Endothelial cell of umbilical vein (primary cell): ENCODE measurements around the gene FGF22. TPM values are rescaled to one million over a fixed set of nuclear protein-coding genes. Genes with fewer than 3 reads are reported as not detected.

Source experiments
- BruUV-seq: library from RNA; stranded (reverse); fragments of 400-500 nt; replicated peaks from 2 replicates; lab custom pipeline; 2021; lab: Mats Ljungman, UMichigan
- CTCF ChIA-PET: fragments of 300-600, 350-600 bp; sonication (Branson Sonifier 250); formaldehyde crosslinking; loops from one replicate; lab custom pipeline; 2021; ENCODE audit warnings: antibody characterized with exemption, inconsistent platforms; lab: Charles Lee
- POLR2A ChIA-PET: fragments of 300-600, 350-600 bp; sonication (Branson Sonifier 250); formaldehyde crosslinking; loops from one replicate; lab custom pipeline; 2021; ENCODE audit warnings: antibody characterized with exemption, inconsistent platforms; lab: Charles Lee
- DNase-seq: peaks from one replicate; pipeline ENCODE4 v3.0.0-alpha.2; 2011; ENCODE audit warnings: low read depth, low spot score
- FAIRE-seq: peaks from 2 replicates; lab custom pipeline; 2011; peaks lifted over from hg19 to GRCh38; lab: Jason Lieb, UNC
- H2AFZ ChIP-seq: 2 replicates; pipeline ENCODE4 v1.6.0; 2012; ENCODE audit warnings: low read depth, low read length, control low read depth, inconsistent platforms
- H3K27ac ChIP-seq: 2 replicates; pipeline ENCODE4 v1.5.1; 2011; ENCODE audit warnings: low read depth, mild to moderate bottlenecking, control low read depth, low read length, moderate library complexity; ENCODE audit not compliant: insufficient read depth
- H3K27me3 ChIP-seq, 2 experiments: 2 replicates each; pipeline versions ENCODE4 v1.6.0 to v1.6.1; 2011; ENCODE audit warnings: low read length in 2 of 2, mixed read lengths in 1 of 2; ENCODE audit not compliant: control insufficient read depth in 2 of 2, insufficient read depth in 2 of 2
- H3K36me3 ChIP-seq, 2 experiments: 2 replicates in 1 of 2; 3 replicates in 1 of 2; pipeline ENCODE4 v1.5.1; 2011; ENCODE audit warnings: low read length in 2 of 2, mild to moderate bottlenecking in 1 of 2, moderate library complexity in 1 of 2; ENCODE audit not compliant: control insufficient read depth in 2 of 2, insufficient read depth in 2 of 2; ENCODE audit errors: extremely low read depth in 1 of 2
- H3K4me1 ChIP-seq: 3 replicates; pipeline ENCODE4 v1.5.1; 2011; ENCODE audit warnings: mild to moderate bottlenecking, low read length; ENCODE audit not compliant: control insufficient read depth, insufficient read depth; ENCODE audit errors: extremely low read depth
- H3K4me2 ChIP-seq: 2 replicates; pipeline ENCODE4 v1.6.1; 2011; ENCODE audit warnings: low read length, control low read depth, mixed read lengths; ENCODE audit not compliant: insufficient read depth
- H3K4me3 ChIP-seq, 3 experiments: fragments of 200-600 bp in 1 of 3; sonication (generic), shearing (Covaris generic) in 1 of 3; replicated peaks in 1 of 3; 2 replicates each; pipeline ENCODE4 v1.5.1; 2011 to 2016; ENCODE audit warnings: control low read depth in 3 of 3, low read length in 3 of 3, mild to moderate bottlenecking in 2 of 3, inconsistent platforms in 1 of 3, low read depth in 1 of 3, moderate library complexity in 1 of 3; ENCODE audit not compliant: insufficient read depth in 1 of 3
- H3K79me2 ChIP-seq: 2 replicates; pipeline ENCODE4 v1.6.0; 2012; ENCODE audit warnings: low read length, inconsistent platforms; ENCODE audit not compliant: control insufficient read depth, insufficient read depth
- H3K9ac ChIP-seq: replicated peaks from 2 replicates; pipeline ENCODE3; 2011; ENCODE audit warnings: low read length, control low read depth; ENCODE audit not compliant: insufficient read depth; ENCODE audit errors: extremely low read depth
- H3K9me1 ChIP-seq: replicated peaks from 3 replicates; pipeline ENCODE4 v1.6.0; 2011; ENCODE audit warnings: mild to moderate bottlenecking, low read length; ENCODE audit not compliant: control insufficient read depth, insufficient read depth; ENCODE audit errors: extremely low read depth
- H3K9me3 ChIP-seq: replicated peaks from 2 replicates; pipeline ENCODE4 v1.5.1; 2012; ENCODE audit warnings: low read length, inconsistent platforms; ENCODE audit not compliant: control insufficient read depth, insufficient read depth
- H4K20me1 ChIP-seq: replicated peaks from 2 replicates; pipeline ENCODE3; 2011; ENCODE audit warnings: mild to moderate bottlenecking, low read length; ENCODE audit not compliant: control insufficient read depth, insufficient read depth; ENCODE audit errors: extremely low read depth
- CTCF ChIP-seq, 2 donors: IDR thresholded peaks; 1 replicate in 1 of 2; 2 replicates in 1 of 2; pipeline ENCODE4 v1.5.1; 2011; ENCODE audit warnings: low read length in 2 of 2, mild to moderate bottlenecking in 2 of 2, moderate library complexity in 2 of 2, control low read depth in 1 of 2, inconsistent platforms in 1 of 2, low read depth in 1 of 2; ENCODE audit not compliant: insufficient read depth in 1 of 2; ENCODE audit errors: extremely low read depth in 1 of 2
- GATA2 ChIP-seq: IDR thresholded peaks from 2 replicates; pipeline ENCODE4 v1.7.0; 2011; ENCODE audit warnings: low read depth, mild to moderate bottlenecking, moderate library complexity, mixed read lengths, low read length; ENCODE audit not compliant: insufficient read length, insufficient read depth
- MAX ChIP-seq: IDR thresholded peaks from 2 replicates; pipeline ENCODE4 v1.6.1; 2011; ENCODE audit not compliant: insufficient read depth, insufficient read length
- POLR2A ChIP-seq: IDR thresholded peaks from 2 replicates; pipeline ENCODE4 v1.6.1; 2012; ENCODE audit warnings: low read depth, mild to moderate bottlenecking, control low read depth, low read length
- dilution Hi-C: fragments of 300-500 bp; cut with MboI; formaldehyde crosslinking; loops from one replicate; pipeline ENCODE4 v1.15.0; 2019; ENCODE audit warnings: low sequenced_read_pairs; ENCODE audit not compliant: extremely low pct_ligation_motif_present
- intact Hi-C: fragments of 100-400 bp; cut with micrococcal nuclease; formaldehyde crosslinking; loops from one replicate; pipeline ENCODE4 v1.10.0; 2022
- polyA plus RNA-seq, 4 experiments: library from polyadenylated mRNA; depleted of rRNA in 3 of 4; stranded (reverse) in 3 of 4; unstranded in 1 of 4; fragments of >200 nt; gene quantifications; 2 replicates each; pipeline versions ENCODE4 v1.2.1 to v1.2.3, GENCODE V29; 2011 to 2012; ENCODE audit warnings: missing spikeins in 1 of 4
- total RNA-seq: library from RNA; stranded (reverse); gene quantifications from 2 replicates; pipeline ENCODE4 v1.2.3, GENCODE V29; 2021

Gene FGF22
- total and polyA plus RNA-seq, 2 donors (not counting 3 experiments of a cell fraction or from before 2014, with no cell fraction given): 0.07 TPM; not detected in 1

- Histone ChIP-seq H2AFZ (no peak overlapping the region), H3K79me2 (peaks cover 13% of the 10 kb centered on the region), H3K27me3 (no peaks in the 10 kb centered on the region), H4K20me1 (no peaks in the 10 kb centered on the region), H3K27ac (no peak overlapping the region), H3K9me1 (no peaks in the 10 kb centered on the region), H3K4me3 (no peak overlapping the region), H3K4me1 (peaks cover 16% of the 10 kb centered on the region), H3K9ac (no peak overlapping the region), H3K9me3 (no peaks in the 10 kb centered on the region), H3K4me2 (no peak overlapping the region), H3K36me3 (peaks cover 0 to 6% of the 10 kb centered on the region in 2 experiments)
- CTCF ChIA-PET: interaction anchor here (0.9 to 1.2 kb wide), 2 partner anchors 14 to 46 kb away, joined by 3 read pairs; no protein-coding TSS in a partner anchor
- FAIRE-seq: no peak
- BruUV-seq: no TSS peak
- TF ChIP-seq MAX: no peak
- TF ChIP-seq POLR2A: no peak
- no peak for TF ChIP-seq GATA2
- no peak for TF ChIP-seq CTCF (IDR thresholded peaks at IDR 0.05; ENCODE audit: extremely low read depth in 1 of 2, insufficient read depth in 1 of 2, low read depth in 1 of 2, low read length in 2 of 2)
- dilution Hi-C loops (no loop called here), intact Hi-C loops (no loop called here)
- POLR2A ChIA-PET: no interaction called here
- DNase-seq: no peak
Measured at GRCh38 chr19:629961-630714, 9.5 kb upstream of the FGF22 start.
